K562 (cell line): ENCODE results near the gene COQ8B. TPM values are rescaled to one million over a fixed set of nuclear protein-coding genes. Genes with fewer than 3 reads are reported as not detected.

ENCODE experiments used
- CHD2 ChIP-seq: IDR thresholded peaks from 2 replicates; pipeline ENCODE4 v1.6.1; 2011; ENCODE audit warnings: low read depth, low read length
- CREB3 ChIP-seq: fragments of 450-650 bp; conservative IDR thresholded peaks from 2 replicates; pipeline ENCODE4 v1.6.1; 2016; ENCODE audit warnings: missing genetic modification characterization, low read depth, mild to moderate bottlenecking, missing compliant biosample characterization, moderate library complexity
- CTCFL ChIP-seq: IDR thresholded peaks from 2 replicates; pipeline ENCODE4 v1.6.1; 2011; ENCODE audit warnings: borderline replicate concordance, low read depth, mild to moderate bottlenecking, moderate library complexity, low read length; ENCODE audit not compliant: insufficient read depth, poor library complexity, severe bottlenecking
- DIDO1 ChIP-seq: fragments of 450-650 bp; IDR thresholded peaks from 2 replicates; pipeline ENCODE4 v1.6.1; 2016; ENCODE audit warnings: low read depth, missing biosample characterization, missing genetic modification characterization
- PML ChIP-seq: IDR thresholded peaks from 2 replicates; pipeline ENCODE4 v1.6.1; 2012; ENCODE audit warnings: low read length, inconsistent platforms
- SREBF1 ChIP-seq: fragments of 150-350 bp; IDR thresholded peaks from 2 replicates; pipeline ENCODE4 v1.6.1; 2014; ENCODE audit warnings: antibody characterized with exemption, low read depth, low read length, borderline replicate concordance
- TCFL5 ChIP-seq: fragments of 250-450 bp; sonication (Bioruptor Pico); conservative IDR thresholded peaks from 2 replicates; pipeline ENCODE4 v1.6.1; 2021; ENCODE audit warnings: mild to moderate bottlenecking, moderate library complexity, matching md5 sums
- ZFPM2 ChIP-seq: fragments of 250-450 bp; sonication (Bioruptor Pico); IDR thresholded peaks from 2 replicates; pipeline ENCODE4 v1.5.1; 2022; ENCODE audit warnings: mild to moderate bottlenecking
- ZNF644 ChIP-seq: fragments of 200-800 bp; sonication (Bioruptor generic); IDR thresholded peaks from 2 replicates; pipeline ENCODE4 v1.6.1; 2016; ENCODE audit warnings: low read depth, missing genetic modification characterization, missing compliant biosample characterization
- ZNF740 ChIP-seq, 3 experiments: fragments of 200-800 bp in 1 of 3; sonication (Bioruptor generic) in 1 of 3; sonication (generic) in 1 of 3; formaldehyde crosslinking in 1 of 3; IDR thresholded peaks; 2 replicates each; pipeline versions ENCODE4 v1.6.1 to v1.8.0; 2016 to 2022; ENCODE audit warnings: mild to moderate bottlenecking in 2 of 3, missing compliant biosample characterization in 2 of 3, missing genetic modification characterization in 2 of 3, missing genetic modification reagents in 1 of 3
- polyA plus RNA-seq, 8 experiments: library from polyadenylated mRNA; depleted of rRNA in 4 of 8; stranded (reverse) in 5 of 8; unstranded in 3 of 8; fragments of >200 nt; fragmentation: Nextera tagmentation in 2 of 8; fragmentation: Illumina TruSeq in 1 of 8; extraction: Ambion mirVana in 2 of 8; extraction: Trizol in 1 of 8; gene quantifications; 2 replicates each; pipeline versions ENCODE4 v1.2.1 to v1.2.3, GENCODE V29; 2011 to 2014; ENCODE audit warnings: inconsistent platforms in 1 of 8, missing spikeins in 1 of 8
- total RNA-seq, 7 experiments: library from RNA; depleted of rRNA in 6 of 7; stranded (reverse); fragments of >200 nt in 6 of 7; fragmentation: Illumina TruSeq in 2 of 7; extraction: Trizol in 2 of 7; gene quantifications; 2 replicates each; pipeline versions ENCODE4 v1.2.1 to v1.2.3, GENCODE V29; 2011 to 2021; ENCODE audit warnings: low replicate concordance in 1 of 7

COQ8B gene
- total and polyA plus RNA-seq, 9 of the 15 experiments (the other 6 are each of a cell fraction or from before 2014, with no cell fraction given), result 0.41 to 32.3 (median 12.9) TPM

- TF ChIP-seq CTCFL (no peak), ZFPM2 (CRISPR knock-in tag) (no peak), SREBF1 (no peak), TCFL5 (CRISPR knock-in tag) (no peak), PML (no peak), ZNF644 (tag) (no peak), ZNF740 (CRISPR knock-in tag; IDR thresholded peaks at IDR 0.05) (peak; percentile 50; the same call in 1 of the 2 replicates), ZNF740 (tag; IDR thresholded peaks at IDR 0.05) (no peak; a peak in 1 of 4 replicates), CHD2 (no peak), DIDO1 (tag) (no peak), CREB3 (tag) (no peak)
Observed at GRCh38 chr19:40741527-40742390, 25.1 kb upstream of the COQ8B start (continued).
